ENCODE data around the gene TEX29.

TEX29 gene

DNA sequence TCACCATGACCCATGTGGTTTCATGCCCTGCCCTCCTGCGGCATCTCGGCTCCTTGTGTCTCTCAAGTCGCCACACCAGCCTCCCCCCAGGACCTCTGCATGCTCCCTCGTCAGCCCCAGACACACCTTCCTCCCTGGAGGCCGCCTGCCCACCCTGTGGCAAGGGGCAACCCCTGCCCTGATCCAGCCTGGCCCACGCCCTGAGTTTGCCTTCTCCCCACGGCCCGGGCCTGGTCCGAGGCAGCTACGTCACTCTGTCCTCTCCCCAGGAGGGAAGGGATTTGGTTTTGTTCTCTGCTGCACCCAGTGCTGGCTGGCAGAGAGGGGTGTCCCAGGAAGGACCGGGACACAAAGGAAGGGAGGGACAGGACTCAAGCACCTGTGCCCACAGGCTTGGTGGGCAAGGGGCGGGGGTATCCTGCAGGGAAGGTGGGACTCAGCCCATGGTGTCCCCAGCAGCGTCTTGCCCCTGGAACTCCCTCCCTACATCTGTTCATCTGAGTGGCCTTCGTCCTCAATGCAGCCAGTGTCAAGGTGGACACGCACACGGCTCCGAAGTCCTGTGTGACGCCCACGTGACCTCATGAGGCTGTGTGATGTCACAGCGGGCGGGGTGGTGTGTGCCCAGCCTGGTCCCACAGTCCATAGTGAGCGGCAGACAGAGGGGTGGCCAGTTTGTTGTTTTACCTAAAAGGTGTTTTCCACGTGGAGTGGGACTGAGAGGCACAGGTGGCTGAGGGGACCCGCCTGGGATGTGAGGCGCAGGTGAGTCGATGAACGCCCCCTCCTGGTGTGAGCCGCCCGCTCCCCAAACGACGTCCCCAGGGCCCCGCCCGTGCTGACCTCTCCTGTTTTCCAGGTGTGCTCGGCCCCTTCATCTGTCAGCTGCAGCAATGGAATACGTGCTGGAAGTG lies at the start of gene TEX29:
TSS of gene TEX29 (plus strand) at position 645 of the 914 bp plus-strand sequence. CDS start at position 894, 249 bp downstream.
- no peak within 1 kb of the TSS for H3K4me3 ChIP-seq (ENCODE audit: low read depth, low read length)
- no peak for TF ChIP-seq CTCF (IDR thresholded peaks at IDR 0.05; ENCODE audit: low read depth, low read length, missing control alignments)
- DNase-seq (ENCODE audit: low read depth), result no peak
- in situ Hi-C loops (cut with HindIII; ENCODE audit: low sequenced_read_pairs), result no loop called here

GRCh38 chr13:111270765-111271698 lies 49.4 kb upstream of the TEX29 start:
- no peak for DNase-seq (ENCODE audit: low read depth)
- in situ Hi-C loops (cut with HindIII; ENCODE audit: low sequenced_read_pairs), result no loop called here
- no peak overlapping the region for H3K4me3 ChIP-seq (ENCODE audit: low read depth, low read length)
- no peak for TF ChIP-seq CTCF (IDR thresholded peaks at IDR 0.05; ENCODE audit: low read depth, low read length, missing control alignments)

GRCh38 chr13:111272117-111272516 lies 48.3 kb upstream of the TEX29 start:
- in situ Hi-C loops (cut with HindIII; ENCODE audit: low sequenced_read_pairs), result no loop called here
- DNase-seq (ENCODE audit: low read depth), result no peak
- no peak for TF ChIP-seq CTCF (IDR thresholded peaks at IDR 0.05; ENCODE audit: low read depth, low read length, missing control alignments)
- H3K4me3 ChIP-seq (ENCODE audit: low read depth, low read length), result no peak overlapping the region

- no peak for TF ChIP-seq CTCF (IDR thresholded peaks at IDR 0.05; ENCODE audit: low read depth, low read length, missing control alignments)
- H3K4me3 ChIP-seq (ENCODE audit: low read depth, low read length), result no peak overlapping the region
- in situ Hi-C loops (cut with HindIII; ENCODE audit: low sequenced_read_pairs), result no loop called here
- no peak for DNase-seq (ENCODE audit: low read depth)
Measured at GRCh38 chr13:111275382-111275781, 45.1 kb upstream of the TEX29 start.

DNA sequence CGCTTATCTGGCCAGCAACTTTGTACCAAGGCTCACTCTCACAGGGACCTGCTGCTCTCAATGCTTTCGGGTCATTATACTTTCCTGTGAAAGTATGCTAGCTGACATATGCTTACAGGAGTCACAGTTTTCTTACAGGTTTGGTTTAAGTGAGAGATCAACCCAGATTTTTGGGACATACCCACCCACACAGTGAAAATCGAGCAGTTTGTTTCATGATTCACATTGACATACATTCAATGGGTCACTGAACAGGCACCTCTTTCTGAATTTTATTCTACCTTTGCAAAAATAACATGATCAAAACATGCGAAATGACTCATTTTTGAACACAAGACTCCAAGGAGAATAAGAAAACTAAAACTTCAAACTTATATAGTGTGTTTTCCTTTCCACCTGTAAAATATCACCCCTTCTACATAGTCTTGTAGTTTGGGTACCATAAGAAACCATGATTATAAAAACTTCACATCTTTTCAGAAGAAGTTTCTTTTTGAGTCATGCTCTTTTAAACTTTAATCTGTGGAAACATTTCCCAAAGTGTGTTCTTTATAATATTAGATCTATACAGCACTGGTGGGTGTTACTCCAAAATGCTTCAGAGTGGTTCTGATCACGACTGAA lies 44.3 kb upstream of the TEX29 start:
- no peak for TF ChIP-seq CTCF (IDR thresholded peaks at IDR 0.05; ENCODE audit: low read depth, low read length, missing control alignments)
- H3K4me3 ChIP-seq (ENCODE audit: low read depth, low read length), result no peak overlapping the region
- DNase-seq (ENCODE audit: low read depth), result no peak
- in situ Hi-C loops (cut with HindIII; ENCODE audit: low sequenced_read_pairs), result no loop called here

- H3K4me3 ChIP-seq (ENCODE audit: low read depth, low read length), result no peak overlapping the region
- in situ Hi-C loops (cut with HindIII; ENCODE audit: low sequenced_read_pairs), result no loop called here
- no peak for DNase-seq (ENCODE audit: low read depth)
- no peak for TF ChIP-seq CTCF (IDR thresholded peaks at IDR 0.05; ENCODE audit: low read depth, low read length, missing control alignments)
Measured at GRCh38 chr13:111278258-111278657, 42.2 kb upstream of the TEX29 start.
